Astrocyte (in vitro differentiated cells and primary cell): ENCODE measurements around the gene DHRS13. TPM values are rescaled to one million over a fixed set of nuclear protein-coding genes. Genes with fewer than 3 reads are reported as not detected.
A peak's percentile ranks its signal among the peaks of the same experiment; 100 is the strongest.
"Not testable (repeated sequence)": the region's sequence is repeated elsewhere in the genome, so short reads cannot be mapped to it uniquely, and the experiment has no call there.

ENCODE experiments used
- DNase-seq: peaks from one replicate; pipeline ENCODE4 v3.0.0-alpha.2; 2010; ENCODE audit warnings: low read depth
- FAIRE-seq: peaks from 2 replicates; lab custom pipeline; 2011; peaks lifted over from hg19 to GRCh38; lab: Jason Lieb, UNC
- H2AFZ ChIP-seq: 2 replicates; pipeline ENCODE4 v1.6.0; 2012; ENCODE audit warnings: low read depth, low read length, inconsistent platforms
- H3K27ac ChIP-seq: 2 replicates; pipeline ENCODE4 v1.5.1; 2011; ENCODE audit warnings: low read depth, low read length, inconsistent platforms
- H3K27me3 ChIP-seq: 2 replicates; pipeline ENCODE4 v1.6.0; 2011; ENCODE audit warnings: low read length, inconsistent platforms; ENCODE audit not compliant: insufficient read depth
- H3K36me3 ChIP-seq: 2 replicates; pipeline ENCODE4 v1.5.1; 2011; ENCODE audit warnings: low read length, inconsistent platforms; ENCODE audit not compliant: insufficient read depth
- H3K4me1 ChIP-seq: 2 replicates; pipeline ENCODE4 v1.5.1; 2011; ENCODE audit warnings: low read length, inconsistent platforms; ENCODE audit not compliant: insufficient read depth
- H3K4me2 ChIP-seq: 2 replicates; pipeline ENCODE4 v1.6.0; 2012; ENCODE audit warnings: low read length, inconsistent platforms
- H3K4me3 ChIP-seq: 2 replicates; pipeline ENCODE4 v1.5.1; 2011; ENCODE audit warnings: low read depth, mild to moderate bottlenecking, low read length, inconsistent platforms; ENCODE audit not compliant: insufficient read depth
- H3K79me2 ChIP-seq: 2 replicates; pipeline ENCODE4 v1.6.0; 2012; ENCODE audit warnings: mild to moderate bottlenecking, low read length, inconsistent platforms; ENCODE audit not compliant: insufficient read depth
- H3K9ac ChIP-seq: 2 replicates; pipeline ENCODE4 v1.6.0; 2012; ENCODE audit warnings: mild to moderate bottlenecking, low read length, inconsistent platforms
- H3K9me3 ChIP-seq: 2 replicates; pipeline ENCODE4 v1.5.1; 2012; ENCODE audit warnings: low read depth, mild to moderate bottlenecking, low read length, inconsistent platforms; ENCODE audit not compliant: insufficient read depth
- H4K20me1 ChIP-seq: 2 replicates; pipeline ENCODE4 v1.6.0; 2012; ENCODE audit warnings: low read length, inconsistent platforms; ENCODE audit not compliant: insufficient read depth
- H3K27ac Mint-ChIP-seq: one replicate; pipeline ENCODE4 v1.8.0; 2021; ENCODE audit warnings: mild to moderate bottlenecking, mixed read lengths; ENCODE audit not compliant: unreplicated experiment
- H3K27me3 Mint-ChIP-seq: one replicate; pipeline ENCODE4 v1.8.0; 2021; ENCODE audit warnings: low read depth, mixed read lengths; ENCODE audit not compliant: unreplicated experiment
- H3K36me3 Mint-ChIP-seq: one replicate; pipeline ENCODE4 v1.8.0; 2021; ENCODE audit warnings: low read depth, mixed read lengths; ENCODE audit not compliant: unreplicated experiment
- H3K4me1 Mint-ChIP-seq: one replicate; pipeline ENCODE4 v1.8.0; 2021; ENCODE audit warnings: low read depth, mixed read lengths; ENCODE audit not compliant: unreplicated experiment
- H3K4me3 Mint-ChIP-seq: one replicate; pipeline ENCODE4 v1.8.0; 2021; ENCODE audit warnings: mild to moderate bottlenecking, moderate library complexity, mixed read lengths; ENCODE audit not compliant: unreplicated experiment
- H3K9me3 Mint-ChIP-seq: one replicate; pipeline ENCODE4 v1.8.0; 2021; ENCODE audit warnings: mild to moderate bottlenecking, mixed read lengths; ENCODE audit not compliant: unreplicated experiment
- CTCF ChIP-seq: IDR thresholded peaks from 2 replicates; pipeline ENCODE4 v1.5.1; 2011; ENCODE audit warnings: low read depth, mild to moderate bottlenecking, inconsistent platforms, low read length, moderate library complexity; ENCODE audit not compliant: insufficient read depth
- EZH2 ChIP-seq: IDR thresholded peaks from 2 replicates; pipeline ENCODE4 v1.6.1; 2012; ENCODE audit warnings: mild to moderate bottlenecking, low read length, inconsistent platforms; ENCODE audit not compliant: insufficient read depth
- total RNA-seq: library from RNA; stranded (reverse); gene quantifications from 2 replicates; pipeline ENCODE4 v1.2.1, GENCODE V29; 2021

Gene DHRS13
- total RNA-seq, 1 donor from 2014 or later, result 4.3 TPM

- H3K9me3 ChIP-seq, result no peaks in the 10 kb centered on the region
- H3K27ac Mint-ChIP-seq, result peak overlapping the region; percentile 77
- DNase-seq, result no peak
Measured at GRCh38 chr17:28895794-28896447, 7.0 kb downstream of the DHRS13 start.

GRCh38 chr17:28893248-28894183 lies 9.4 kb downstream of the DHRS13 start:
- not testable (repeated sequence) for H3K27me3 Mint-ChIP-seq, H3K4me1 ChIP-seq, H3K27ac ChIP-seq, H3K9ac ChIP-seq, H3K4me2 ChIP-seq, H3K9me3 ChIP-seq, FAIRE-seq, H3K4me3 Mint-ChIP-seq, DNase-seq, H3K36me3 ChIP-seq, H3K27me3 ChIP-seq, H3K79me2 ChIP-seq, H3K4me3 ChIP-seq, H2AFZ ChIP-seq, H3K9me3 Mint-ChIP-seq, H3K36me3 Mint-ChIP-seq
- H3K4me1 Mint-ChIP-seq, result peaks cover 11% of the 10 kb centered on the region
- H3K27ac Mint-ChIP-seq, result peak overlapping the region; percentile 41
- H4K20me1 ChIP-seq, result peaks cover 30% of the 10 kb centered on the region

More at GRCh38 chr17:28895794-28896447, 7.0 kb downstream of the DHRS13 start:
- Mint-ChIP-seq H3K27me3 (peaks cover 1% of the 10 kb centered on the region), H3K36me3 (peaks cover 9% of the 10 kb centered on the region), H3K4me1 (peaks cover 14% of the 10 kb centered on the region), H3K4me3 (peak overlapping the region; percentile 96), H3K9me3 (no peaks in the 10 kb centered on the region)
- Histone ChIP-seq H2AFZ (no peak overlapping the region), H3K4me3 (no peak overlapping the region), H3K4me1 (peaks cover 9% of the 10 kb centered on the region), H3K36me3 (no peaks in the 10 kb centered on the region), H3K27me3 (no peaks in the 10 kb centered on the region), H3K27ac (no peak overlapping the region), H3K79me2 (peaks cover 6% of the 10 kb centered on the region), H4K20me1 (peaks cover 29% of the 10 kb centered on the region), H3K4me2 (peak overlapping the region; percentile 96), H3K9ac (no peak overlapping the region)
- no peak for FAIRE-seq
- TF ChIP-seq EZH2 (no peak), CTCF (no peak)

- no peaks in the 10 kb centered on the region for H3K9me3 ChIP-seq
- Mint-ChIP-seq H3K9me3 (no peaks in the 10 kb centered on the region), H3K4me1 (peaks cover 8% of the 10 kb centered on the region), H3K36me3 (peaks cover 9% of the 10 kb centered on the region), H3K4me3 (no peak overlapping the region), H3K27ac (no peak overlapping the region), H3K27me3 (no peaks in the 10 kb centered on the region)
- H3K36me3 ChIP-seq, result no peaks in the 10 kb centered on the region
- no peak overlapping the region for H3K4me2 ChIP-seq
- FAIRE-seq (no peak), DNase-seq (no peak)
- no peak overlapping the region for H2AFZ ChIP-seq
- no peak overlapping the region for H3K27ac ChIP-seq
- peaks cover 34% of the 10 kb centered on the region for H4K20me1 ChIP-seq
- no peaks in the 10 kb centered on the region for H3K27me3 ChIP-seq
- TF ChIP-seq CTCF (no peak), EZH2 (no peak)
- no peak overlapping the region for H3K9ac ChIP-seq
- H3K4me3 ChIP-seq, result no peak overlapping the region
- H3K79me2 ChIP-seq, result peaks cover 9% of the 10 kb centered on the region
- no peaks in the 10 kb centered on the region for H3K4me1 ChIP-seq
Measured at GRCh38 chr17:28892024-28892423, 10.9 kb downstream of the DHRS13 start.
